Fibroblast of pulmonary artery (primary cell): ENCODE results near the gene MTLN.
"Not testable (repeated sequence)": the region's sequence is repeated elsewhere in the genome, so short reads cannot be mapped to it uniquely, and the experiment has no call there.

Experiments
- DNase-seq: peaks from one replicate; pipeline ENCODE4 v3.0.0-alpha.2; 2010; ENCODE audit warnings: low read depth
- H3K4me3 ChIP-seq: replicated peaks from 2 replicates; pipeline ENCODE4 v1.5.1; 2011; ENCODE audit warnings: low read depth, mild to moderate bottlenecking, control low read depth, low read length, moderate library complexity
- TF ChIP-seq, protein P1 (sequence below): IDR thresholded peaks from 2 replicates; pipeline ENCODE4 v1.5.1; 2011; ENCODE audit warnings: mild to moderate bottlenecking, control low read depth, low read length, inconsistent platforms; ENCODE audit errors: missing control alignments

The MTLN gene, protein sequence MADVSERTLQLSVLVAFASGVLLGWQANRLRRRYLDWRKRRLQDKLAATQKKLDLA

DNA sequence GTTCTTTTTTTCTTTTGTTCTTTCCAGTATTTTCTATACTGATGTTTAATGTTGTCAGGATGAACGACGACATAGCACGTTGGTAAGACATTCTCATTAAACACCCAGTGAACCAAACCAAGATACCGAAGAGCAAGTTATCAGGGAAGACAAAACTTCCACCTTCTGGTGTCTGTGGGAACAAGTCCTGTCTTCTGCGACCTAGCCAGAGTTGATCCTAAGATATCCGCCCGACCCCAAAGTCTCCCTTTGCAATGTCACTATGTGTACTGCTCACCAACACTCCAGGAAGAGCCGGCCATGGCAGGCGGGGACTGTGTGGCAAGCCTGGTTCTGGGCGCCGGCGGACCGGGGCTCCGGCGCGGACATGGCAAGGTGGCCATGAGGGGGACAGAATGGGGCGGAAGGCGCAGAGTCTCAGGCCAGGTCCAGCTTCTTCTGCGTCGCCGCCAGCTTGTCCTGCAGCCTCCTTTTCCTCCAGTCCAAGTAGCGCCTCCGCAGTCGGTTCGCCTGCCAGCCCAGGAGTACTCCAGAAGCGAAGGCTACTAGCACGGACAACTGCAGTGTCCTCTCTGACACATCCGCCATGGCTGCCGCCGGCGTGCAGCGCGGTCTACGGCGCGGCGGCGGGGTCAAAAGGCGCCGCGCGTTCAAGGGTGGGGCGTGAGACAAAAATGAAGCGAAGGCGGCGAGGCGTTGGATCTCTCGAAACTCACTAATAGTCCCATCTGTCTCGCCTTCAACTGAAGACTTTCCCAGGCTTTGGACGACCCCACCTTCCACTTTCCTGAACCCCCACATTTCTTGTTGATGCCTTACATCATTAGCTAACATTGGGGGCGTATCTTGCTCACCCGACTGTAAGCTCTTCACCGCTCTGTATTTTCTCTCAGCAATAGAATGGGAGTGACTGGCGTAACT, at the start of gene MTLN:
MTLN (minus strand) TSS at position 610 of the 921 bp plus-strand sequence; CDS start at position 588, 22 bp downstream.
- DNase-seq: peak; percentile 69
- TF ChIP-seq, protein P1, sequence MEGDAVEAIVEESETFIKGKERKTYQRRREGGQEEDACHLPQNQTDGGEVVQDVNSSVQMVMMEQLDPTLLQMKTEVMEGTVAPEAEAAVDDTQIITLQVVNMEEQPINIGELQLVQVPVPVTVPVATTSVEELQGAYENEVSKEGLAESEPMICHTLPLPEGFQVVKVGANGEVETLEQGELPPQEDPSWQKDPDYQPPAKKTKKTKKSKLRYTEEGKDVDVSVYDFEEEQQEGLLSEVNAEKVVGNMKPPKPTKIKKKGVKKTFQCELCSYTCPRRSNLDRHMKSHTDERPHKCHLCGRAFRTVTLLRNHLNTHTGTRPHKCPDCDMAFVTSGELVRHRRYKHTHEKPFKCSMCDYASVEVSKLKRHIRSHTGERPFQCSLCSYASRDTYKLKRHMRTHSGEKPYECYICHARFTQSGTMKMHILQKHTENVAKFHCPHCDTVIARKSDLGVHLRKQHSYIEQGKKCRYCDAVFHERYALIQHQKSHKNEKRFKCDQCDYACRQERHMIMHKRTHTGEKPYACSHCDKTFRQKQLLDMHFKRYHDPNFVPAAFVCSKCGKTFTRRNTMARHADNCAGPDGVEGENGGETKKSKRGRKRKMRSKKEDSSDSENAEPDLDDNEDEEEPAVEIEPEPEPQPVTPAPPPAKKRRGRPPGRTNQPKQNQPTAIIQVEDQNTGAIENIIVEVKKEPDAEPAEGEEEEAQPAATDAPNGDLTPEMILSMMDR: no peak
- H3K4me3 ChIP-seq: peak within 1 kb of the TSS; percentile 65

DNA sequence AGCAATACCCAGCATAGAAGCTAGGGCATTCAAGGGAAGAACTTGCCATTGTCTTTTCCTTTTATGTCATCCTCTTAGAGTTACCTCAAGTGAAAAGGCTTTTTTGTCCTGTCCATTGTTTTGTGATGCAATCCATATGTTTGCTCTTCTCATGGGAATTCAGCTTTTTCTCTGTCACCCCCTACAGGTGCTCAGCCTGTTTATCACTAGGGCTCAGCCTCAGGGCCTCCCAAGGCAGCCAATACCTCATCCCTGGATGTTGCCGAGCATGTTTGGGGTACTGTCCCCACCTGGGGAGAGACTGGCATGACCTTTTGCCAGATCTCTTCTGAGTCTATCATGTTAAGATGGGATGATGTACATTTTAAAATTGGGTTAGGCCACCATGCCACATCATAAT, 49.6 kb upstream of the MTLN start:
- DNase-seq: not testable (repeated sequence)

DNA sequence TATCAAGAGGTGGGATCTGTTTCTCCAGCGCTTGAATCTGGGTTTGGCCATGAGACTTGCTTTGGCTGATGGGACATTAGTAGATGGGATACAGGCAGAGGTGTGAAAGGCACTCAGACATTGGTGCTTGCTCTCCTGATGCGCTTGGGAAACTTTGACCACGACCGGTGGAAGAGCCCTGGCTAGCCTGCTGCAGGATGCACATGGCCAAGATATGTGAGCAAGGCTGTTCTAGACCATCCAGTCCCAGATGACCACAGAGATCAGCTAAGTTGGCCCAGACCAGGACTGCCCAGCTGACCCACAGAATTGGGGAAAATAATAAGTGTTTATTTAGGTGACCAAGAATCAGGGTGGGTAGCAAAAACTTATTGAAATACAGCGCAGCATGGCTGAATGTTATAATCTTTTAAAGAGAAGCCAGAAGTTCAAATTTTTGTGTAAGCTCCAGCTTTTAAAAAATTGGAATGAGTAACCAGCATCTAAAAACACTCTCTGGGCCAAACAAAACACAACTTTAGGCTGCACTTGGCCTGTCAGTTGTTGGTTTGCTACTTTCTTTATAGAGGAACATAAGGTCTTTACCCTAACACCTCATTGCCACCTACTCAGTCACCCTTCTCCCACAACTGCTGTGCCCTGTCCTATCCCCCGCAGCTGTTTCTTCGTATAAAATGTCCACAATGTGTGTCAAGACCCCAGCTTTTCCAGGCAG, 35.9 kb upstream of the MTLN start:
- H3K4me3 ChIP-seq, DNase-seq: not testable (repeated sequence)

More for the DNA sequence above, 49.6 kb upstream of the MTLN start:
- not testable (repeated sequence) for H3K4me3 ChIP-seq

DNA sequence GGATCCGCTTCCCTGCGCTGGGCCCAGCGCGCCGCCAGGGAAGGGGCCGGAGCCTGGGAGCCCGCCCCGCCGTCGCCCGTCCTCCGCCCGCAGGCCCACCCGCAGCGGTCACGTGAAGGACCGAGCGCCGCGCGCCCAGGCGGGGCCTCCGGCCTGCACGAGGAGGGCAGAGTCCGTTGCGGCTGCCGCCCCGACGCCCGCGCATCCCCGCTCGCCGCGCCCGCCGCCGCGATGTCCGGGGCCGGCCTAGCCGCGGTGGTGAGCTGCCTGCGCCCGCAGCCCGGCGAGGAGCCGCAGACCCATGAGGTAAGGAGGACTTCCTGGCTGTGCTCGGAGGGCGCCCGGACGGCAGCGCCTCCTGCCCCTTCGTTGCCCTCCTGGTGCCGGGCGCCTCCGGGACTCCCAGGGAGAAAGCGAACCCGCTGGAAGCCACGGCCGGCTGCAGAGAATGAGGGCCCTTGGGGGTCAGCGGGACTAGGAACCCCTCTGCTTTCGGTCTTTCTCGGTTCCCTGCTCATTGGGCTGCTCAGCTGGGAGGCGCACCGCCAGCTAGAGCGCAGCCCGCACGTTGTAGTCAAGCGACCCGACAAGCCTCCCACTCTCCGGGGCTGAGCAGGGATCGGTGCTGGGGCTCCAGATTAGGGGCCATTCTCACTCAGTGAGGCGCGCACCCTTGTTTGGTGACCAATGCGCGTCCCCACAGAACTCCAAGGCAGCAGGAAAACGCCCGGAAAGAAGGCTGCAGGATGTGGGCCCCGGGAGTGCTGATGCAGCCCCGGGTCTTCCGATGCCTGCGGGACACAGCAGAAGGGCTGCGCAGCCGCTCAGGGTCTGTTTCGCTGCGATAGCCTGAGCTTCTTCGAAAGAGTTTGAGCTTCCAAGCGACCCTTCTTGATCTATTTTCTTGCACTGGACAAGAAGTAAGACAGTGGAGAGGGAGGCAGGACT, 33.4 kb upstream of the MTLN start:
- not testable (repeated sequence) for DNase-seq, H3K4me3 ChIP-seq

- DNase-seq, H3K4me3 ChIP-seq: not testable (repeated sequence)
These were observed 30.9 kb upstream of the MTLN start for GRCh38 chr2:110243283-110243682.

DNA sequence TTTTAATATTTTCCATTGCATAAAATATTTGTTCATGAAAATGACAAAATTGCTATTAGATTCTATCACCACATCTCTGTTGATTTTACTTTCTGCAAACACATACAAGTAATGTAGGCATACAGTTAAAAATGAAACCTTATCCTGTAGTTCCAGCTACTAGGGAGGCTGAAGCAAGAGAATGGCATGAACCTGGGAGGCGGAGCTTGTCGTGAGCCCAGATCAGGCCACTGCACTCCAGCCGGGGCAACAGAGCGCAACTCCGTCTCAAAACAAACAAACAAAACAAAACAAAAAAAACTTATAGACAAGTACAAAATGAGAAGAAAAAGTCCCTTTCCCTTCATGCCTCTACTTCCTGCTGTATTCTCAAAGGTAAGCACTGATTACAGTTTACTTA, 22.2 kb upstream of the MTLN start:
- not testable (repeated sequence) for H3K4me3 ChIP-seq, DNase-seq

- DNase-seq, H3K4me3 ChIP-seq: not testable (repeated sequence)
These were observed 17.5 kb upstream of the MTLN start for GRCh38 chr2:110229886-110230285.

DNA sequence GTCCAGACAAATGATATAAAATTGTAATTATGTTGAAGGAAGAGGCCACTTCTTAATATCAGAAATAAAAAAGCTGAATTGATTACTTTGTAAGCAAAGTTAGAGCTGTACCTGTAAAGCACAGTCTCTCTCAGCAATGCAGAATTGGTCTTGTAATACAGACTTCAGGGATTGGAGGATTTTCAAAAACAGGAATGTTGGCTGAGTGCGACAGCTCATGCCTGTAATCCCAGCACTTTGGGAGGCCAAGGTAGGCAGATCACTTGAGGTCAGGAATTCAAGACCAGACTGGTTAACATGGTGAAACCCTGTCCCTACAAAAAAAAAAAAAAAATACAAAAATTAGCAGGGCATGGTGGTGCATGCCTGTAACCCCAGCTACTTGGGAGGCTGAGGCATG, 10.3 kb upstream of the MTLN start:
- not testable (repeated sequence) for H3K4me3 ChIP-seq, DNase-seq

DNA sequence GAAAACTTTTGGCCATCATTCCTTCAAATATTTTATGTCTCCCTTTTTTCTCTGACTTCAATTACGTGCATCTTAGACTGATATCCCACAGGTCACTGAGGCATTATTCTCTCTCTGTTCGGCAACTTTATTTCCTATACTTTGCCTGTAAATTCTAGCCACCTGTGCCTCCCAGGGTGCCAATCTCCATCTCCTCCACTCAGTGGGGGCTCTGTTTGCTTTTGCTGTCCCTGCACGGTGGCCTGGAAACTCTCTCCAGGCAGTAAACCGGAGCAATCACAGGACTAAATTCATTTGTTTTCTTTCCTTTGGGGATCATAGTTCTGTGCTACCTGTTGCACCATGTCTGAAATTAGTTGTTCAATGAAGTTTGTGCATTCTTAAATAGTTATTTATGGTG, 9.6 kb upstream of the MTLN start:
- DNase-seq: no peak
- TF ChIP-seq, protein P1: no peak
- H3K4me3 ChIP-seq: no peak overlapping the region

DNA sequence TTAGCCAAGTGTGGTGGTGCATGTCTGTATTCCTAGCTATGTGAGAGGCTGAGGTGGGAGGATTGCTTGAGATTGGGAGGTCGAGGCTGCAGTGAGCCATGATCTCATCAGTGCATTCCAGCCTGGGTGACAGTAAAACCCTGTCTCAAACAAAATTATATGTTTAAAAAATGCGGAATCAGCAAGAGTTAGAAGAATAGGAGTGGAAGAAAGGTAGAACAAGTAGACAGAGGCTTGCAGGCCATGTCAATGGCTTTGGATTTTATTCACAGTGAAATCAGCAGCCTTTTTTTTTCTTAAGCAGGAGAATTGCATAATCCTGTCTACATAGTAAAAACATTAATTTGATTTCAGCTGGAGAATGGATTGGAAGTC, 7.8 kb upstream of the MTLN start:
- TF ChIP-seq, protein P1: no peak

More for the DNA sequence above, 7.8 kb upstream of the MTLN start:
- no peak for DNase-seq
- H3K4me3 ChIP-seq: no peak overlapping the region
